ENCODE results near the gene BTC.
"Not testable (repeated sequence)": the region's sequence is repeated elsewhere in the genome, so short reads cannot be mapped to it uniquely, and the experiment has no call there.

Gene BTC, protein sequence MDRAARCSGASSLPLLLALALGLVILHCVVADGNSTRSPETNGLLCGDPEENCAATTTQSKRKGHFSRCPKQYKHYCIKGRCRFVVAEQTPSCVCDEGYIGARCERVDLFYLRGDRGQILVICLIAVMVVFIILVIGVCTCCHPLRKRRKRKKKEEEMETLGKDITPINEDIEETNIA

DNA sequence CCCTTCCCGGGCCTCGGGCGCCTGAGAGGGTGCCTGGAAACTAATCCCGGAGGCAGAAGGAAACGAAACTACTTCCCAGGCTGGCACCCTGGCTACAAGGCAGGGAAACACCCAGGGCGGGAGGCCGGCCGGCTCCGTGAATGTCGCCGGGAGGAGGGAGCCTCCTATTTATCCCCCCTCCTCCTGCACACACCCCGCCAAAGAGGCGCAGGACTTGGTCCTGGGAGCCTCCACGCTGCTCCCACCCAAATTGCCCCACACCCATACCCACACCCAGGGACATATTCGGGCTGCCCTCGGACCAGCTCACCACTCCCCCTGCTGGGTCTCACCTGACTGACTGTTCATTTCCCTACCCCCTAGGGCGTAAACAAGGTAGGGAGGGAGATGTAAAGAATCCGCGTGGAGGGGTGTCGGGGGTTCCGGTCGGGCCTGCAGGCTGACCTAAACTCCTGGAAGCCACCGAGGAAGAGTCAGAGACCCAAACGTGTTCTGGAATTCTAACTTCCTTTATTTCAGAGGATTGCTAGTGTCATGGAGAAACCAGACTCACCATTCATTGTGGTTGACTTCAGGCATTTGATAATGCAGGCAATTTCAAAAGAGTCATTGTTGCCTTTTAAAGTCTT is at the start of gene BTC:
Gene BTC (minus strand): TSS at position 142 of the 629 bp plus-strand sequence. CDS start 198 bp downstream, outside the sequence.
- DNase-seq: no peak

DNA sequence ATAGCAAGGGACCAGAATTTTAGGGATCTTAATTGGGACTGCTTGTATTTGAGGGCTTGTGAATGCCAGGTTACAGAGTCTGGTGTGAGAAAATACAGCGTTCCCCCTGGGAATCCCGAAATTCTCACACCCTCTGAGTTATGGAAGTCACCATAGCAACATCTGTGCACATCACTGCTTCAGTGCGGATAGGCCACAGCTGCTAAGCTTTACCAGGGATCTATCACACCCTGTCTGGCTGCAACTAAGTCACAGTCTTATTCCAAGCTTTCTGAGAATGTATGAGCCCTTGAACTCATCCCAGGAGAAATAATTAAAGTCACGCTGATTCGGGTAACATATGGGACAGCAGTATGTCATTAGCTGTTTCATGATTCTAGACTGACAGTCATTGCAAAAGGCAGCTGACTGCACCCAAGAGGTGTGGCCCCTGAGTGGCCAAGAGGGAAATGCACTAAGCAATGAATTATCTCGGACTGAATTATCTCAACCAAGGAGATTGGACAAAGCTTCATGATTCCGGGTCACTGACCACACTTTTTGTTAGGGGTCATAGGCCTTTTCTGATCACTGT is 46.7 kb upstream of the BTC start:
- no peak for DNase-seq

DNA sequence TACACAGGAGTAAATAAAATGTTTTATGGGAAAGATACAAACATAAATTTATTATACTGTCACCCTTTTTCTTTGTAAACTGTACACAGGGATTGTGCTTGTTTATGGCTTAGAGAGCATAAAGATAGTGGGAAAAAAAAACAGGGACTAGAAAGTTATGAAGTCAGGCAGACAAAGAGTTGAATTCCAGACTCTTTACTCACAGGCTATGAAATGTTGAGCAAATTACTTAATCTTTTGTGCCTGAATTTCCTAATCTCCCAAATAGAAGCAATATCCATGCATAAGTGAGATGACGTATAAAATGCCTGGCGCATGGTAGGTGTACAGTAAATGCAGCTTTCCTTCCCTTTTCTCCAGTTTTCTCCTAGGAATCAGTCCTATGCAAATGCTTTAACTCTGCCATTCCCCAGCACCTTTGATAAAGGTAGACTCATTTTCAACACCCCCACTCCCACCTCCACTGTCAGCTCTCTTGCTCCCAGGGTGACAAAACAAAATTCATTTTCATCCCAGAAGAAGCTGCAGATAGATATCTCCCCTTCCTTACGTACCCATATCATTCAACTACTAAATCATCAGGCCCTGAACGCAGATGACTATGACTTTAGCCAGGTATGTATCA is 44.5 kb upstream of the BTC start:
- DNase-seq: no peak

DNA sequence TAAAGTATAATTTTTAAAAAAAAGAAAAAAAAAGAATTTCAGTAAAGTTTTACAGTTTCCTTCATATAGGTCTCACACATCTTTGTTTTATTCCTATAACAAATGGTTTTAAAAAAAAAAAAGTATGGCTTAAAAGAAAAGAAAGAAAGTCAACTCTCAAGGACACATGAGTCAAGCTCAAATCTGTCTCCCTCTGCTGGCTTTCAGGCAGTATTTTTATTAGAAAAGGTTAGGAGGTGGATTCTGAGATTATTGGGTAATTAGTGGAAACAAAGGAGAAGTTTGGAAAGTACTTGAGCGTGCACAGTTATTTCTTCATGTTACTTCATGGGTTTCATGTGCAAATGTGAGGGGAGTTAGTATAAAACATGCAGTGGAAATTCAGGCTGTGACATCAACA is 36.6 kb upstream of the BTC start:
- no peak for DNase-seq

DNA sequence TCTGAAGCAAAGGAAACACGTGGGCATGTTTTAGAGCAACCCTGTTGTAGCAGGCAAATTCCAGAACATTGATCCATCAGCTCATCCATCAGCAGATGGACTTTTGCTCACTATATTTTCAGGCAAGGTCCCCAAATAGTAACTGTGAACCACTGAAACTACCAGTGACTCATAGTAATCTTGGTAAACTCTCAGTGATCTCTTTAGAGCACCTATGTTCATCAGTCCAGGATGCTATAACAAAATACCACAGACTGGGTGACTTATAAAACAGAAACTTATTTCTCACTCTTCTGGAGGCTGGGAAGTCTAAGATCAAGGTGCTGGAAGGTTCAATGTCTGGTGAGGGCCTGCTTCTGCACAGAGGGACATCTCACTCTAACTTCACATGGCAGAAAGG is 28.9 kb upstream of the BTC start:
- no peak for DNase-seq

DNA sequence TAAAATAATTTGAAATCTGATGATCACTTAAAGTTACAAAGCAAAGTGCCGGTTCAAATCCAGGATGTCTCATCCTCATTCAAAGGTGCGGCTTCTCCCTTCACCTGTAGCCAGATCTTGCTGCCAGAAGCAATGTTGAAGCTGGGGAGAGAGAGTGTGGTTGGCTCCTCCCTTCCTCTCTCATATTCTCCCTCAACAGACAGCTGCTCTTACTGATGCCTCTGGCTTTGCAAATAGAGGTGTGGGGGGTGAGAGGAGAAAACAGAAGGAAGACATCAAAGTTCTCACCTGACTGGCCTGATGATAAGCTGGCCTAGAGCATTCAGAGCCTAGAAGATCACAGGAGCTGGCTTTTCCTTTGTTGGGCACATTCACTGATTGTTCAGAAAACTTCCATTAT is 28.3 kb upstream of the BTC start:
- DNase-seq: no peak

DNA sequence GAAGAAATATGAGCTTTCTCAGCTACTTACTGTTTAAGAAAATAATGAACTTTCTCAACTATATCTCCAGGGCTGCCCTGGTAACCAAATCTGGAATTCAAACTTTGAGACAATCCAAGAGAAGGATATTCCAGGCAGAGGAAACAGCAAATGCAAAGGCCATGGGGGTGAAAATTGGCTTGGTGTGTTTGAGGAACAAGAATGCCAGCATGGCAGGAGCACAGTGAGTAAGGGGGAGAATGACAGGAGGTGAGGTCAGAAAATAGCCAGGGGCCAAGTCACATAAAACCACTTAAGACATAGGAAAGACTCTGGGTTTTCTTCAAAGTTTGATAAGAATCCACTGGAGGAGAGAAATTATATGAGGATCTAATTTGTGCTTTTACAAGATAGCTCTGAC is 27.2 kb upstream of the BTC start:
- no peak for DNase-seq

DNA sequence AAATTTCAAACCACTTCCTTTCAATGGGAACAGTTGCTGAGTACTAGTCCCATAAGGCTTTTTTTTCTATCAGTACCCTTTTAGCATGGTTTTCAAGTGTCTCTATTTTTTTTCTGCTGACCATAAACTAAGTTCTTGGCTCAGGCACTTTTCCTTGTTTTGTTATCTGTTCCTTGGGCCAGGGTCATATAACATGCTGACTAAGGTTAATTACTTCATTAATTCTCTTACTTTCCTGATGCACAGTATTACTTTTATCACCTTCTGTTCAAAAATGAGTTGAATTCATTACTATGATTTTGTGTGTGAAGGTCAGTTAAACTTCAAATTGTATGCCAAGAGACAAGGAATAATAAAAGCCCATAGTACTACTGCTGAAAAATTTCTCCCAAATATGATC is 19.7 kb upstream of the BTC start:
- DNase-seq: no peak

DNA sequence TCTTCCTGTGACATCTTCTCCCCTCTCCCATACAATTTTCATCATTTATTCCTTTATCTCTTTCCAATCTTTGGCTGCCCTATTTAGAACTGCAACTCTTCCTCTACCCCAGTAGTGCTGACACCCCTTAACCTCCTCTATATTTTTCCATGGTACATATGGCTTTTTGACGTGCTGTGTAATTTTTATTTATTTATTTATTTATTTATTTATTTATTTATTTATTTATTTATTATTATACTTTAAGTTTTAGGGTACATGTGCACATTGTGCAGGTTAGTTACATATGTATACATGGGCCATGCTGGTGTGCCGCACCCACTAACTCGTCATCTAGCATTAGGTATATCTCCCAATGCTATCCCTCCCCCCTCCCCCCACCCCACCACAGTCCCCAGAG is 17.7 kb upstream of the BTC start:
- DNase-seq: not testable (repeated sequence)

DNA sequence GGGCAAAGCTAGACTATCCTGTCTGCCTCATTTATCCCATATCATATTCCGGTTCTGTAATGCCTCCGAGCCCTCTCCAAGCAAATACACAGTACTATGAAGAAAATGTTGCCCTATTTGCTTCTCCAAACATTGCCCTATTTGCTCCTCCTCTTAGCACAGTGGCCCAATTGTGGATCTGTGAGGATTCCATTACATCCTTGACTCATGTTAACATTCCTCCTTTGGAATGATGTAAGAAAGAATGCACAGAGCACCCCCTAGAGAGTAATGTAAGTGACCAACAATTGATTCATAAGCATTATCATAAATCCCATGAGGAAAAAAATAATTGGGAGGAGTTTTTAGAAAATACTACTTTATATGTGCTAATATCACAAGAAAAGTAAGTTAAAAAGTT is 11.3 kb upstream of the BTC start:
- no peak for DNase-seq

DNA sequence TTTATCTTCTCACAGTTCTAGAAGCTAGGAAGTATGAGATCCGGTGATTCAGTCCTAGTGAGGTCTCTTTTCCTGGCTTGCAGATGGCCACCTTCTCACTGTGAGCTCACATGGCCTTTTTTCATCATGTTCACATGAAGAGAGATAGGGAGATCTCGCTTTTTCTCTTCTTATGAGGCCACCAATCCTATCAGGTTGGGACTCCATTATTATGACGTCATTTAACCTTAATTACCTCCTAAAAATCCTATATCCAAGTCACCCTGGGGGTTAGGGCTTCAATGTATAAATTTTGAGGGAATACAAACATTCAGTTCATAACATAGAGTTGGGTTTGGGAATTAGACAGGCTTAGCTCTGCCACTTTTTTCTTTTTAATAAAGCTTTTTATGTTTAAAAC is 6.0 kb upstream of the BTC start:
- DNase-seq: no peak

DNA sequence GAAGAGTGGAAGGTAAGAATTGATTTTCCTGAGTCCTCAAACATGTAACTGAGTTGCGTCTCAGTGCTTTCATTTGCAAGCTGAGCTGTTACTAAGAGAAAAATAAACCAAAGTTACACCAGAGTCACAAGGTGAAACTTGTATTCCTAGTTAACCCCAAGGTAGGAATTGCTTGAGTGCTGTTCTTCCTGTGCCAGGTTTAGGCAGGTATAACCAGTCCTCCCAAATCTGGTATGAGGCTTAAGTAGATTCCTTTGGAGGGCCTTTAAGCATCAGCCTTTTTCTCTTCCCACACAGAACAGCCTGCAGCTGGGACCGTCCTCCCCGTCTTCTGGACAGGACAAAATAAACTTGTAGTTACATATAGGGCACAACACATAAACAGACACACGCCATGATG is 2.3 kb upstream of the BTC start:
- DNase-seq: no peak

DNA sequence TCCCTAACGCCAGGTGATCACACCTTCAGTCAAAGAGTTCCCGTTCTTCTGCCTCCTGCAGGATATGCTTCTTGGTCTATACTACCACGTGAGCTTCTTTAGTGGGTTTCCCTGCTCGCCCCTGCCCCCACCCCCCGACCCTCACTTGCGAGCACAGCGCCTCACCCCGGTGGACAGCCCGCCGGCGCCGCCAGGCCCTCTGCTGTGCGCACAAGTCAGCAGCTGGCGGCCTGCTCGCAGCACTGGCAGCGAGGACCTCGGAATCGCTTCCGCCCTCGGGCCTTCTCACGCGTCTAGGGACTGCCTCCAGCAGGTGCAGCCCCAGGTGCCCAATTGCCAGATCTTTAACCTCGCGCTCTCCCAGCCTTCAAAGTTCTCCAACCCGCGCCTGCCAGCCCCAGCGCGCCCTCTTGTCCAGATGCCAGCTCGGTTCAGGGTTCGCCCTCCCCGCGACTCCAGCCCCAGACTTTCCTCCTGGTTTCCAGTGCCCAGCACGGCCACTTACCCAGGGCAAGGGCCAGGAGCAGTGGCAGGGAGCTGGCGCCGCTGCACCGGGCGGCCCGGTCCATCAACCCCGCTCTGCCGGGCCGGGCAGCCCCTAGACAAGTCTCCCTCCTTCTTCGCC is 454 bp downstream of the BTC start:
- DNase-seq: peak; percentile 1

DNA sequence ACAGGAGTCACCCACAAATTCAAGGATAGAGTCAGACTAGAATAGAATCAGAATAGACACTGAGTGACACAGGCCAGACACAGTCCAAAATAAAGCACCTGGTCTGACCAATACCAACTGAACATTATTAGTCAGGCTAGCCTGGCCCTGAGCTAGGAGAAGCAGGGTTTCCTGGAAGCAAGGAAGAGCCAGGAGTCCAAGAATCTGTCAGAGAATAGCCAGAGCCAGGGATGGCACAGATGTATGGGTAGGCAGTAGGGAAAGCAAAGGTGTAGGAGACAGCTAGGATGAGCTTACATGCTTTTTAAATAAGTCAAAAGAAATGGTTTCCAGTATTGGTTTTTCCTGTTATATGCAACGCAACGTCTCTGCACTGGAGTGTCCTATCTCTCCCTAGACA is 3.7 kb downstream of the BTC start:
- DNase-seq: no peak

DNA sequence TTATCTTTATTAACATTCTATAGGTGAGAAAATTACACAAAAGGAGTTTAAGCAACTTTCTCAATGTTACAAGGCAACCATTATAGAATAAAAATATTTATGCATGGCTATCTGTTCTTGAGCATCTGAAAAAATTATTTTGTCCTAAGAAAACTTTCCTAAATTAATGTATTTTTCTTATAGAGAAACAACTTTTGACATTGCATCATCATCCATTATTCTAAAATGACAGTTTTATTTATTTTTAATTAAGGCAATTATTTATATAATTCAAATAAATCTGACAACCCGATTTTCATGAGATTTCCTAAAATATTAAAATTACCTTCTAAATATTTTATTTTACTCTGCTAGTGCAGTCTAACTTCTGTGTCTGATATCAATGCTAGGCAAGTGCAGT is 4.8 kb downstream of the BTC start:
- DNase-seq: no peak

DNA sequence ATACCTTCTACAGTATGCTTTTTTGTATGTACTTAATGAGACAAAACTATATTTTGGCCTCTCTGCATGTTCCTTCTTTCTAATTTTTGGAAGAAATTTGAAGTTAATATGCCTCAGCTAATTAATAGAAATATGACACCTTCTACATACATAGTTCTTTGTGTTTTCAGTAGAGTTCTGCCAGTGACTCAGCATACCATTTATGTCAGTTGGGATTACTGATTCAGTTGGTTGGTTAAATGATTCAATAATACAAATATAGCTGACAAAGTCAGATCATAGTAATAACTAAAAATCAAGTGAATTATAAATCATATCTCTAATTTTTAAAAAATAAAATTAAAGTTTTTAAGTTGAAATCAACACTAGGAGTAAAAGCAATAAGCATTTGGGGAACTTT is 16.8 kb downstream of the BTC start:
- DNase-seq: no peak

DNA sequence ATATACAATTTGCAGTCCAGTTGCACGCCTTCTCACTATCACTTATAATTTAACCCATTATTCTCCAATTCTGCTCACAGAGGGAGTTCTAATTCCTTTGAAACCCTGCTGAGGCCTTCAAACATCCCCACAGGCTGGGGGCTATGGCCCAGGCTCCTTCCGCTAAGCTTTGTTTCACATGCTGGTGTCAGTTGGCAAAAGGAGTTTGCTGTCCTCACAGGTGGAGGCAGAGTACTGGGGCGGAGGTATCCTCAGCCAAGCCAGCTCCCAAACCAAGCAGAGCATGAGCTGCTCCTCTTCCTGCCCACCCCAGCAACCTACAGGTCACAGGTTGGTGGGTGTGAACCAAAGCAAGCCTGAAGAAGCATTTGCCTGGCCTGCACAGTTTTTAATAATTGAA is 21.5 kb downstream of the BTC start:
- DNase-seq: no peak

DNA sequence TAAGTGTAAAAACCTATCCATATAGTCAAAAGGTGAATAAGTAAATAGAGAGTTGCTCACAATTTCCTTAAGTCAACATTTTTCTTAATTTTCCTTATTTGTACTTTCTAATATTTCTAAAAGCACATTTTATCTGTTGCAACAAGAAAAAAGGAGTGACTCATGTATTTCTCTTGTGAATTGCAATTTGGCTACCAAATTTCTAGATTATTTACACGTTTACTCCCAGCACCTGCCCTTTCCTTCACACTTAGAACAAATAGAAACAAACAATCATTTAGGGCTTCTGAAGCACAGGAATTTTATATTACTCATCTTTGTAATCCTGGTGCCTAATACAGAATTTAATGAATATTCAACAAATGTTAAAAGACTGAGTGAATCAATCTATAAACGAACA is 22.2 kb downstream of the BTC start:
- no peak for DNase-seq

DNA sequence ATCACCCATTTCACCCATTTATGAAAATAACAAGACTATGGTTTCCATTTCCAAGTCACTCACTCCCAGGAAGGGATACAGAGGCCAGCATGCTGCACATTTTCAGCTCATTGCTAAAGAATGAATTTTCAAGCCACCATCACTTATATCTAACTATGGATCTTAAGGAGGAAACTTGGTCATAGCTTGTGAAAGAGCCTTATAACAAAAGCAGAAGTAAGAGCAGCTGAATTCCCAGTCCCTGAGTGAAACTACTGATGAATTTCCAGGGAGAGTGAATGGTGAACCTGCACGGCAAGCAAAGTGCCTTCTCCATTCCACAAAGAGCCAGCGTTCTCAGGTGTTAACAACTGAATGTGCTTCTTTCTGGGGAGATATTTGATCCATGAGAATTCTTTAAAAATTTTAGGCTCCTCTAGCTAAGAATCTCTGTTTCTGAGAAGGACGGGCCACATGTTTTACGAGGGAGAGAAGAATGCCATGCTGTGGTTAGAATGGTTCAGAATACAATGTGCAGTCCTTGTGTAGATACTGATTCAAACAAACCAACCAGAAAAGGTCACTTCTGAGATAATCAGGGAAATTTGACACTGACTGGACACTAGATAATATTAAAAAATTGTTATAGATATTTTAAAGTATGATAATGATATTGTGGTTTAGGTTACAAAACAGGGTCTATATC is 24.0 kb downstream of the BTC start:
- no peak for DNase-seq

DNA sequence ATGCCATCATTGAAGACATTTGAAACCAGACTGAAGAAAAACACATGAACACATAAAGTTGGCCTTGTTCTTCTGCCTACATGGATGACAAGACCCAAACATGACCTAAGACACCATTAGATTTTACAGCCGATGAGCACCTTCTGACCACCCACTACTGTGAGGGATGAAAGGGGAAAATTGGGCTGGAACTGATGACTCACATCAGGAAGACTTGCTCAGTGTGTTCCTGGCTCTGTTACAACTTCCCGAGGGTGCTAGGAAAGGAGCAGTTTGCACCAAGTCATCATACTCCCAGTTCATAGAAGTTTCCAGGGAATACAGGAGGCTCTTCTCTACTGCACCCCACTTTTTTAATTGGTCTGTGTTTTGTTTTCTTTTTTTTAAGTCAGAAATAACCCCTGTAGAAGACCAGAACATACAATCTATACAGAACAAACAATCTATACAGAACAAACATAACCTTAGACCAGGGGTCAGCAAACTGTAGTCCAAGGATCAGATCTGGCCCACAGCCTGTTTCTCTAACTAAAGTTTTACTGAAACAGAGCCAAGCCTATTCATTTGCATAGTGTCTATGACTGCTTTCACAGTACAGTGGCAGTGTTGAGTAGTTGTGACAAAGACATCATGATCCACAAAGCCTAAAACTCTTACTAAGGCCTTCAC is 25.3 kb downstream of the BTC start:
- DNase-seq: no peak

DNA sequence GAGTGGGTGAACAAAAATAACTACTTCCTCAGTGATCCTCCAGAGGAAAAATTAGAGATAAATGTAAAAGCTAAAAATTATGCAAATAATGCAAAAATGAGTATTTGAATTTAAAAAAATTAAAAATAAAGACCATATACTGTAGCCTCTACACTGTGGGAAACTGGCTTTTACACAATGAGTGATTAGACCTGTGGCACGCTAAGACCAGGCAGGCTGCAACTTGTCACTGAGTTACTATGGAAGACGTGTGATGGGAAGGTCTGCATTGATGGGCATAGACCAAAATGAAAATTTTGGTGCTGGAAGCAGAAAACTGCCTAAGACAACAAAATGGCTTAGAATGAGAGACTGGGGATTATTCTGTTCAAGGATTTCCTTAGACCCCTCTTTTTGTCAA is 30.2 kb downstream of the BTC start:
- DNase-seq: no peak

DNA sequence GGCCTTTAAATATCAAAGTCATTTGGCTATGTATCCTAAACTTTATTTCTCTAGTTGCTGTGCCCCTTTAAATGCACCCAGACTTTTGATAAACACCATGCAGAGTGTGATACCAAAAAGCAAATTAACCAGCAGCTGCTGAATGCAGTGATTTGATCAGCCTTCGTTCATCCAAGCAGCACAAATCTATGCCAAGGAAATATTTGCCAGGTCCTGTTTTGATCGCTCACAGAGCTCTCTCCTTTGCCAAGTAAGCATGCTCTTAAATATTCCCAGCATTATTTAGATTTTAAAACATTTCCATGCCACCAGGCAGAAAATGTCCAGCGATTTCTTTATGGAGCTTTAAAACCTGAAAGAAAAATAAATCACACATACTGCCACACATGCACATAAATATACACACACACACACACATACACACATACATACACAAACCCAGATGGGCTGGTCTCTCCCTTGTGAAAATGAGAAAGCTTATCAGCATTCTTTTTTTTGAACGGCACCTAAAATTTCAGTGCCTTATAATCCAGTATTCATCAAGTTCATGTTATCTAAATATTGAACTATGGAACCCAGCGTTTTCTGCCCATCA is 35.7 kb downstream of the BTC start:
- no peak for DNase-seq

All from NCI-H1436 treated with DMSO at 0.1 percent for 48 hours (cell line).